ENCODE results near the gene TMEM141. TPM values are rescaled to one million over a fixed set of nuclear protein-coding genes. Genes with fewer than 3 reads are reported as not detected.
"Not testable (repeated sequence)": the region's sequence is repeated elsewhere in the genome, so short reads cannot be mapped to it uniquely, and the experiment has no call there.

The TMEM141 gene
- total RNA-seq, 2 donors from 2014 or later = 28.1 to 33.9 TPM

GRCh38 chr9:136788644-136789522 lies 2.3 kb upstream of the TMEM141 start:
- peak; percentile 67 for DNase-seq (ENCODE audit: low spot score)
- intact Hi-C loops (cut with DNase I) = loop anchor here in 1 of 2 donors (5.0 to 10.0 kb wide), 2 partner anchors 238 to 276 kb away; partner anchors contain the start of gene ABCA2

DNA sequence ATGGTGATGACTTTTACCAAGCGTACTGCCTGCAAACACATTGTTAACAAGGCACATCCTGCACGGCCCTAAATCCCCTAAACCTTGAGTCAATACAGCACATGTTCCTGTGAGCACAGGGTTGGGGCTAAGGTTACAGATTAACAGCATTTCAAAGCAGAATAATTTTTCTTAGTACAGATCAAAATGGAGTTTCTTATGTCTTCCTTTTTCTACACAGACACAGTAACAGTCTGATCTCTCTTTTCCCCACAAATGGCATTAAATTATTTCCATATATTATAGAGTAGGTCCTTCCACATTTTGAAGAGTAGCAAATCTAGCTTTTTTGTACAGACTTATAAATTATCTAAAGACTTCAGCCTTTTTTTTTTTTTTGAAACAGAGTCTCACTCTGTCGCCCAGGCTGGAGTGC lies 1.6 kb upstream of the TMEM141 start:
- intact Hi-C loops (cut with DNase I) = loop anchor here in 1 of 2 donors (5.0 to 10.0 kb wide), 2 partner anchors 238 to 275 kb away; partner anchors contain the start of gene ABCA2
- DNase-seq (ENCODE audit: low spot score) = no peak

DNA sequence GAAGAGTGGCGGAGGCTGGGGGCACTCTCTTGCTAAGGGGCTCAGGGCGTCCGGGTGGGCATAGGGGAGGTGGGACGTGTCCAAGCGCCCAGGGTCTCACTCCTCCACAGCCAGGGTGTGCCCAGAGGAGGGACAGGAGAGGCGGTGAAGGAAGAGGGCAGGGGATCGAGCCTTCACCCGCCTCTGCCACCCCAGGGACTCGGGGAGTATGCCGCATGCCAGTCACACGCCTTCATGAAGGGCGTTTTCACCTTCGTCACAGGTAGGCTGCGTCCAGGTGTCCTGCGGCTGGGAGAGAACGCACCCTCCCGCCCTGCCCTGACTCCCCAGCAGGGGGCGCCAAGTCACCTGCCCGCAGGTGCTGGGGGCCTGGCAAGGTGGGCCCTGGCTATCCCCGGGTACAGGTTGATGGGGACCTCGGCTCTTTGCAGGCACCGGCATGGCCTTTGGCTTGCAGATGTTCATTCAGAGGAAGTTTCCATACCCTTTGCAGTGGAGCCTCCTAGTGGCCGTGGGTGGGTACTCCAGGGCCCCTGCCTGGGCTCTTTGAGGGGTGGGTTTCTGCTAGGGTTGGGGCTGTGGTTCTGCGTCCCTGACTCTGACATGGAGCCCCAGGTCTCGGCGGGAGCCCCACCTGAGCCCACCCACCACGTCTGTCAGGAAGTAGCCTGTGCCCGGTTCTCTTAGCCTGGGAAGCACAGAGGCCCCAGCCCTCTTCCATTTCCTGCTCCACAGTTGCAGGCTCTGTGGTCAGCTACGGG lies 552 bp downstream of the TMEM141 start:
- DNase-seq (ENCODE audit: low spot score) = peak; percentile 87
- intact Hi-C loops (cut with DNase I) = loop anchor here in 1 of 2 donors (5.0 kb wide), 1 partner anchor 151 kb away; the partner anchor contains the start of gene FBXW5

GRCh38 chr9:136792321-136793085 lies 1.4 kb downstream of the TMEM141 start:
- intact Hi-C loops (cut with DNase I) = loop anchor here in 1 of 2 donors (5.0 kb wide), 1 partner anchor 150 kb away; the partner anchor contains the start of gene FBXW5
- peak; percentile 76 for DNase-seq (ENCODE audit: low spot score)

DNA sequence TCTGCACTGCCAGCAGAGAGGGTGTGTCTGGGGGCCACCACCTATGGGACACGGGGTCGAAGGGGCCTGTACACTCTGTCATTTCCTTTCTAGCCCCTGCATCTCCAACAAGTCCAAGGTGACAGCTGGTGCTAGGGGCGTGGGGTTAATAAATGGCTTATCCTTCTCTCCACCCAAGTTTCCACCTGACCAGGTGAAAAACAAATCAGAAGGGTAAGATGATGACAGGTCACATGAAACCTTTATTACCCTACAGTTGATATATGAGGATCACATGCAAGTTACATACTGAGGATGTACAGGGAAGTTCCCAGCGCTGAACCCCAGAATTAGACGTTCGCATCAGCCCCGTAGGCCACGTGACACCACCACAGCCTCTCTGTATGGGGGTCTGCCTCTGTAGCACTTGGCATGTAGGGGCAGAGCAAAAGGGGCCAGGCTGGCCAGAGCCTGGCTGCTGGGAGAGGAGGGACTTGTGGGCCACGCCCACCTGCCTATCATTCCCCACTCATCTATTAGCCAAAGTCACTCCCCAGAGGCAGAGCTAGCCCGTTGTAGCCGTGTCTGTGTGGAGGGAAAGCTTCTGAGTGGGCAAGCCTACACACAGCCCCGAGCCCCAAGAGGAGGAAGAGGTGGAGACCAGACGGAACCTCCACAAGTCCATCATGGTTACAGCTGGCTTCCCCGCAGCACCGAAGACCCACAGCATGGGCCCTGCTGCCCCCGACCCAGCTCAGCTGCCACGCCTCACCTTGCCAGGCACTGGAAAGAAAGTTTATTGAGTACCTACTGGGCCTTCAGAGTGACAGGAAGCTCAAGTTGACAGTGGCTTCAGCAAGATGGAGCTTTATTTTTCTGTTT lies 2.2 kb downstream of the TMEM141 start:
- peak; percentile 60 for DNase-seq (ENCODE audit: low spot score)
- intact Hi-C loops (cut with DNase I) = loop anchor here in 1 of 2 donors (5.0 kb wide), 1 partner anchor 149 kb away; the partner anchor contains the start of gene FBXW5

GRCh38 chr9:136794281-136794999 lies 3.3 kb downstream of the TMEM141 start:
- intact Hi-C loops (cut with DNase I) = loop anchor here in 1 of 2 donors (5.0 kb wide), 1 partner anchor 148 kb away; the partner anchor contains the start of gene FBXW5
- DNase-seq (ENCODE audit: low spot score) = peak; percentile 70

- intact Hi-C loops (cut with DNase I) = loop anchor here in 1 of 2 donors (5.0 kb wide), 1 partner anchor 147 kb away; the partner anchor contains the start of gene FBXW5
- peak; percentile 28 for DNase-seq (ENCODE audit: low spot score)
Observed at GRCh38 chr9:136795000-136795348, 3.8 kb downstream of the TMEM141 start.

GRCh38 chr9:136796238-136796774 lies 5.2 kb downstream of the TMEM141 start, which contains the start of gene CCDC183:
TSS of gene CCDC183 (plus strand) at chr9:136796338. CDS start at chr9:136796398, 60 bp downstream.
- DNase-seq (ENCODE audit: low spot score) = no peak
- intact Hi-C loops (cut with DNase I) = no loop called here

DNA sequence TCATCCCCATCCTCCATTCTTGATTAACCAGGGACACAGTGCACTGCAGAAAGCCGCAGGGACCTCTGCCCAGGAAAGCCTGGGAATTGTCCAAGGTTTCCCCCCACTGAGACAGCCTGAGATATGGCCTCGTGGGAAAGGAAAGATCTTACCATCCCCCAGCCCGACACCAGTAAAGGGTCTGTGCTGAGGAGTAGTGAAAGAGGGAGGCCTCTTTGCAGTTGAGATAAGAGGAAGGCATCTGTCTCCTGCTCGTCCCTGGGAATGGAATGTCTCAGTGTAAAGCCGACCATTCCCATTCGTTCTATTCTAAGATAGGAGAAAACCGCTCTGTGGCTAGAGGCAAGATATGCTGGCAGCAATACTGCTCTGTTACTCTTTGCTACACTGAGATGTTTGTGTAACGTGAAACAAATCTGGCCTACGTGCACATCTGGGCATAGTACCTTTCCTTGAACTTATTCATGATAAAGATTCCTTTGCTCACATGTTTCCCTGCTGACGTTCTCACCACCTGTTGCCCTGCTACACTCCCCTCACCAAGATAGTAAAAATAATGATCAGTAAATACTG lies 5.7 kb downstream of the TMEM141 start:
- peak; percentile 29 for DNase-seq (ENCODE audit: low spot score)
- intact Hi-C loops (cut with DNase I) = not testable (repeated sequence)

DNA sequence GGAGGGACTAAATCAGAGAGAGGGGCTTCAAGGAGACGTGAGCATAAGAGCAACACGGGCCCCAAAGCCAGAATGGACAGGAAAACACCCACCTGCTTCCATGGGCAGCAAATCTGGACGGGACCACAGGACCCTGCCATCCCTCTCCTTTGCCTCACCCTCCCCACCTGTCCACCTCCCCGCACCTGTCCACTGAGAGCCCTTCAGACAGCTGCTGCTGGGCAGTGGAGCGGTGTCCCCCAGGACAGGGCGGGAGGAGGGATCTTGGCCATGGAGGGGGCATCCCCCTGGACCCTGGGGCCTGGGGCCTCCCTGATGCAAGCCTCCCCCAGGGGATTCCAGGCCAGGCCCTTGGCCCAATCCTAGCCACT lies 7.5 kb downstream of the TMEM141 start:
- intact Hi-C loops (cut with DNase I) = no loop called here
- peak; percentile 50 for DNase-seq (ENCODE audit: low spot score)

- intact Hi-C loops (cut with DNase I) = no loop called here
- peak; percentile 61 for DNase-seq (ENCODE audit: low spot score)
Observed at GRCh38 chr9:136799079-136799853, 8.1 kb downstream of the TMEM141 start.

GRCh38 chr9:136799854-136800657 lies 8.9 kb downstream of the TMEM141 start:
- peak; percentile 87 for DNase-seq (ENCODE audit: low spot score)
- intact Hi-C loops (cut with DNase I) = no loop called here

GRCh38 chr9:136802321-136802720 lies 11.2 kb downstream of the TMEM141 start:
- intact Hi-C loops (cut with DNase I) = no loop called here

GRCh38 chr9:136803009-136803550 lies 11.9 kb downstream of the TMEM141 start:
- DNase-seq (ENCODE audit: low spot score) = peak; percentile 56
- intact Hi-C loops (cut with DNase I) = not testable (repeated sequence)

More at GRCh38 chr9:136802321-136802720, 11.2 kb downstream of the TMEM141 start:
- peak; percentile 45 for DNase-seq (ENCODE audit: low spot score)
